GM23338 (cell line): Measurements from ENCODE around the gene MRTFA. TPM values are rescaled to one million over a fixed set of nuclear protein-coding genes. Genes with fewer than 3 reads are reported as not detected.
A peak's percentile ranks its signal among the peaks of the same experiment; 100 is the strongest.
"Not testable (repeated sequence)": the region's sequence is repeated elsewhere in the genome, so short reads cannot be mapped to it uniquely, and the experiment has no call there.

Experiments
- ATAC-seq: fragments of 200-7000 bp; cut with Tn5 transposase; 3 replicates; pipeline ENCODE4 v1.9.1; 2020
- DNase-seq: peaks from one replicate; pipeline ENCODE4 v3.0.0-alpha.2; 2015; ENCODE audit warnings: low spot score
- H2AFZ ChIP-seq: fragments of 200-600 bp; sonication (generic); 2 replicates; pipeline ENCODE4 v1.8.0; 2016; ENCODE audit warnings: antibody characterized with exemption, mild to moderate bottlenecking, moderate library complexity
- H3F3A ChIP-seq: fragments of 200-600 bp; sonication (generic); replicated peaks from 2 replicates; pipeline ENCODE4 v1.8.0; 2017; ENCODE audit warnings: antibody characterized with exemption, mixed run types, low read depth
- H3K27ac ChIP-seq: fragments of 200-600 bp; sonication (generic); 2 replicates; pipeline ENCODE4 v1.6.1; 2016; ENCODE audit warnings: low read depth
- H3K27me3 ChIP-seq: fragments of 200-600 bp; sonication (generic); 2 replicates; pipeline ENCODE4 v1.8.0; 2016; ENCODE audit warnings: mild to moderate bottlenecking, mixed run types, moderate library complexity; ENCODE audit not compliant: insufficient read depth
- H3K36me3 ChIP-seq: fragments of 200-600 bp; sonication (generic); 2 replicates; pipeline ENCODE4 v1.8.0; 2016; ENCODE audit warnings: mild to moderate bottlenecking; ENCODE audit not compliant: insufficient read depth
- H3K4me1 ChIP-seq: fragments of 200-600 bp; sonication (generic); 2 replicates; pipeline ENCODE4 v1.8.0; 2016; ENCODE audit warnings: mild to moderate bottlenecking, moderate library complexity; ENCODE audit not compliant: insufficient read depth
- H3K4me2 ChIP-seq: fragments of 200-600 bp; sonication (generic); 2 replicates; pipeline ENCODE4 v1.7.1; 2017; ENCODE audit warnings: mixed run types
- H3K4me3 ChIP-seq: fragments of 200-600 bp; sonication (generic); 2 replicates; pipeline ENCODE4 v1.6.1; 2016; ENCODE audit warnings: mixed run types
- H3K79me2 ChIP-seq: fragments of 200-600 bp; sonication (generic); replicated peaks from 2 replicates; pipeline ENCODE4 v1.8.0; 2017; ENCODE audit warnings: mild to moderate bottlenecking; ENCODE audit not compliant: insufficient read depth
- H3K9me2 ChIP-seq: fragments of 200-600 bp; sonication (generic); 2 replicates; pipeline ENCODE4 v1.8.0; 2017; ENCODE audit not compliant: insufficient read depth
- H4K20me1 ChIP-seq: fragments of 200-600 bp; sonication (generic); replicated peaks from 2 replicates; pipeline ENCODE4 v1.8.0; 2017; ENCODE audit warnings: mild to moderate bottlenecking; ENCODE audit not compliant: insufficient read depth
- H3K27ac Mint-ChIP-seq: 2 replicates; pipeline ENCODE4 v1.8.0; 2020; ENCODE audit warnings: inconsistent platforms, mild to moderate bottlenecking, moderate library complexity, mixed read lengths
- H3K27me3 Mint-ChIP-seq: 3 replicates; pipeline ENCODE4 v1.8.0; 2022; ENCODE audit warnings: low read depth, mild to moderate bottlenecking, moderate library complexity, mixed read lengths, inconsistent platforms; ENCODE audit not compliant: insufficient read depth, poor library complexity
- H3K36me3 Mint-ChIP-seq: 3 replicates; pipeline ENCODE4 v1.8.0; 2021; ENCODE audit warnings: low read depth, mild to moderate bottlenecking, inconsistent platforms, moderate library complexity, mixed read lengths
- H3K4me1 Mint-ChIP-seq: 3 replicates; pipeline ENCODE4 v1.8.0; 2020; ENCODE audit warnings: mild to moderate bottlenecking, inconsistent platforms, mixed read lengths
- H3K4me3 Mint-ChIP-seq: 3 replicates; pipeline ENCODE4 v1.8.0; 2021; ENCODE audit warnings: moderate library complexity, mild to moderate bottlenecking, inconsistent platforms, mixed read lengths
- H3K9me3 Mint-ChIP-seq: 3 replicates; pipeline ENCODE4 v1.8.0; 2020; ENCODE audit warnings: moderate library complexity, mild to moderate bottlenecking, inconsistent platforms, mixed read lengths
- CREB1 ChIP-seq: fragments of 250-450 bp; sonication (Bioruptor Pico); IDR thresholded peaks from 2 replicates; pipeline ENCODE4 v1.5.0; 2020; ENCODE audit warnings: low read depth, mild to moderate bottlenecking, moderate library complexity
- EZH2 ChIP-seq: fragments of 200-600 bp; sonication (generic); IDR thresholded peaks from one replicate; pipeline ENCODE4 v1.8.0; 2017; ENCODE audit warnings: antibody characterized with exemption, mild to moderate bottlenecking, low read depth; ENCODE audit not compliant: unreplicated experiment
- EZH2phosphoT487 ChIP-seq: fragments of 200-600 bp; sonication (generic); IDR thresholded peaks from one replicate; pipeline ENCODE4 v1.8.1; 2018; ENCODE audit warnings: antibody characterized with exemption; ENCODE audit not compliant: unreplicated experiment
- JUNB ChIP-seq: IDR thresholded peaks from one replicate; pipeline ENCODE4 v1.6.1; 2016; ENCODE audit warnings: antibody characterized with exemption; ENCODE audit not compliant: unreplicated experiment
- NANOG ChIP-seq: IDR thresholded peaks from 2 replicates; pipeline ENCODE4 v1.6.1; 2016; ENCODE audit warnings: antibody characterized with exemption, borderline replicate concordance
- STAT1 ChIP-seq: IDR thresholded peaks from one replicate; pipeline ENCODE4 v1.6.1; 2016; ENCODE audit warnings: antibody characterized with exemption; ENCODE audit not compliant: unreplicated experiment
- ZNF114 ChIP-seq: fragments of 250-450 bp; sonication (Bioruptor Pico); IDR thresholded peaks from 2 replicates; pipeline ENCODE4 v1.5.0; 2020; ENCODE audit warnings: mild to moderate bottlenecking, moderate library complexity
- polyA plus RNA-seq: library from polyadenylated mRNA; unstranded; fragments of >200 nt; fragmentation: Nextera tagmentation; extraction: Ambion mirVana; gene quantifications from 2 replicates; pipeline ENCODE4 v1.2.1, GENCODE V29; 2016
- total RNA-seq: library from RNA; depleted of rRNA; stranded (reverse); fragments of >200 nt; shearing (Covaris generic); gene quantifications from 2 replicates; pipeline ENCODE4 v1.2.3, GENCODE V29; 2014
- TF ChIP-seq, protein P1 (sequence below): IDR thresholded peaks from 2 replicates; pipeline ENCODE4 v1.6.1; 2016; ENCODE audit warnings: antibody characterized with exemption

MRTFA gene
- total and polyA plus RNA-seq, 2 experiments from 2014 or later: 18.1 to 92.4 TPM

DNA sequence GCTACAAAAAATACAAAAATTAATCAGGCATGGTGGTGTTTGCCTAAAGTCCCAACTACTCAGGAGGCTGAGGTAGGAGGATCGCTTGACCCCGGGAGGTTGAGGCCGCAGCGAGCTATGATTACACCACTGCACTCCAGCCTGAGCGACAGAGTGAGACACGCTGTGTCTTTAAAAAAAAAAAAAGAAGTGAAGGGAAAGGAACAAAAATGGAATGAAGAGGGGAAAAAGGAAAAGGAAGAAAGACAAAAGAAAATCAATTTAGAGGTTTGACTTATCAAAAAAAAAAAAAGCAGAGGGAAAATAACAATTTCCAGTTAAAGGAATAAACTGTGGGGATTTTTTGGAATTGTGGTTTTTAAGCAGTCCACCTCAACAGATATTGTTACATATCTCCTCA lies 36.8 kb downstream of the MRTFA start (continued):
- TF ChIP-seq, protein P1, sequence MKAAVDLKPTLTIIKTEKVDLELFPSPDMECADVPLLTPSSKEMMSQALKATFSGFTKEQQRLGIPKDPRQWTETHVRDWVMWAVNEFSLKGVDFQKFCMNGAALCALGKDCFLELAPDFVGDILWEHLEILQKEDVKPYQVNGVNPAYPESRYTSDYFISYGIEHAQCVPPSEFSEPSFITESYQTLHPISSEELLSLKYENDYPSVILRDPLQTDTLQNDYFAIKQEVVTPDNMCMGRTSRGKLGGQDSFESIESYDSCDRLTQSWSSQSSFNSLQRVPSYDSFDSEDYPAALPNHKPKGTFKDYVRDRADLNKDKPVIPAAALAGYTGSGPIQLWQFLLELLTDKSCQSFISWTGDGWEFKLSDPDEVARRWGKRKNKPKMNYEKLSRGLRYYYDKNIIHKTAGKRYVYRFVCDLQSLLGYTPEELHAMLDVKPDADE: no peak
- TF ChIP-seq STAT1: no peak
- no peak for TF ChIP-seq EZH2

DNA sequence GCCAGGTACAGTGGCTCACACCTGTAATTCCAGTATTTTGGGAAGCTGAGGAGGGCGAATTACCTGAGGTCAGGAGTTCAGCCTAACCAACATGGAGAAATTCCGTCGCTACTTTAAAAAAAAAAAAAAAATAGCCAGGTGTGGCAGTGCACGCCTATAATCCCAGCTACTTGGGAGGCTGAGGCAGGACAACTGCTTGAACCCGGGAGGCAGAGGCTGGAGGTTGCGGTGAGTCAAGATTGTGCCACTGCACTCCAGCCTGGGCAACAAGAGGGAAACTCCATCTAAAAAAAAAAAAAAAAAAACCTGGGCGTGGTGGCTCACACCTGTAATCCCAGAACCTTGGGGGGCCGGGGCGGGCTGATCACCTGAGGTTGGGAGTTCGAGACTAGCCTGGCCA lies 37.8 kb downstream of the MRTFA start:
- H3K9me2 ChIP-seq, H3K4me3 Mint-ChIP-seq, H3K36me3 ChIP-seq, H3K27me3 ChIP-seq, H3K36me3 Mint-ChIP-seq, H3F3A ChIP-seq, H2AFZ ChIP-seq, DNase-seq, H3K27me3 Mint-ChIP-seq, H3K9me3 Mint-ChIP-seq, H3K27ac Mint-ChIP-seq, ATAC-seq, H4K20me1 ChIP-seq, H3K4me3 ChIP-seq: not testable (repeated sequence)
- Histone ChIP-seq H3K4me2 (peak overlapping the region; percentile 10; the same call in 1 of the 2 replicates), H3K27ac (peak overlapping the region; percentile 39; the same call in 1 of the 2 replicates), H3K4me1 (peaks cover 35% of the 10 kb centered on the region), H3K79me2 (peaks cover 90% of the 10 kb centered on the region)
- H3K4me1 Mint-ChIP-seq: peaks cover 35% of the 10 kb centered on the region

DNA sequence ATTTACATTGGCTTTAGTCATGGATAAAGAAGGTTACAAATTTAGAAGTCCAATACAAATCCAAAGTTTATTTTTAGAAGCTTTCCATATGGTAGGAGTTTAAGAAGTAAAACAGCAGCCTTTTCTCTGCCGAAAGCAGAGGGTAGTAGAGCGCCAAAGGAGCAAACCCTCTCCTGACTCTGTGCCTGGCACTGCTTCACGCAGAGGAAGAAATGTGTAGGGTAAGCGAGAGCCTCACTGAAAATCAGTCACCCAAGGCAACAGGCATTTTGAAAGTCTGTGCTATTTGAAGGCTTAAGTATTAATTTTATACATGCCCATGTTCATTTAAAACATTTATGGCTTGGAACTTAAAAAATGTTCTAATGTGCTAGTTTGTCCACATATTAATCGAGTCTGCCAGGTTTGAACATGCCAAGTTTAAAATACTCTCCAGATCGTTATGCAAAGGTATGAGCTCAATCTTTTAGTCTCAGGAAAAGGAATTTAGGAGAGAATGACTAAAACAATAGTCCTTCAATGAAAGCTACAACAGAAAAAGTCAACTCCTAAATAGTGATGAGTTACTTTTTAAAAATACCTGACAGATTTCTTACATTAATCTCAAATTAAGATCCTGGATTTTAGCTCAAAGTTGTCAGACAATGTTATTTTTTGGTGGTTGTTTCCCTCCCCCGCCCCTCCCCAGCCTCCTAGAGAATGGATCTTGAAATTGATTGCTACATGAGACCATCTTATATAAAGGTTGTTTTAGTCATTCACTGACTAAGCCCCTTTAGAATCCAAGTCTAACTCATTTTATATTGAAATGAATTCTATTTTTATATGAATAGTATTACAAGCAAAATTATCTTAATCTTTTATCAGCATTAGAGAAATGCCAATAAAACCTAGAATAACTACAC lies 38.7 kb downstream of the MRTFA start:
- no peak overlapping the region for H3K4me3 Mint-ChIP-seq
- TF ChIP-seq CREB1 (CRISPR knock-in tag) (no peak), ZNF114 (CRISPR knock-in tag) (no peak), EZH2phosphoT487 (no peak), JUNB (no peak), NANOG (no peak)
- peaks cover 28% of the 10 kb centered on the region for H3K4me1 ChIP-seq
- no peaks in the 10 kb centered on the region for H3K36me3 Mint-ChIP-seq
- peaks cover 92% of the 10 kb centered on the region for H3K79me2 ChIP-seq
- peaks cover 6% of the 10 kb centered on the region for H3K27me3 Mint-ChIP-seq
- peak overlapping the region; percentile 39 for H3K27ac ChIP-seq
- H3K4me2 ChIP-seq: peak overlapping the region; percentile 10
- H3K4me1 Mint-ChIP-seq: peaks cover 28% of the 10 kb centered on the region
- H3K9me3 Mint-ChIP-seq: no peaks in the 10 kb centered on the region
- no peaks in the 10 kb centered on the region for H3F3A ChIP-seq
- ATAC-seq (peak; percentile 47), DNase-seq (no peak)
- H4K20me1 ChIP-seq: no peaks in the 10 kb centered on the region; the same call in none of the 2 replicates
- H3K4me3 ChIP-seq: no peak overlapping the region
- no peaks in the 10 kb centered on the region for H3K27me3 ChIP-seq
- no peak overlapping the region for H2AFZ ChIP-seq
- H3K36me3 ChIP-seq: no peaks in the 10 kb centered on the region
- H3K9me2 ChIP-seq: no peaks in the 10 kb centered on the region
- H3K27ac Mint-ChIP-seq: peak overlapping the region; percentile 6
